Activated naive CD8-positive, alpha-beta T cell treated with anti-CD3 and anti-CD28 coated beads, Interleukin-2, amount 10 ng/mL, durations not matched to agents 7 days and 5 days (primary cell): ENCODE results near the gene WWTR1. TPM values are rescaled to one million over a fixed set of nuclear protein-coding genes. Genes with fewer than 3 reads are reported as not detected.

Source experiments
- ATAC-seq: fragments of 150-1000 bp; cut with Tn5 transposase; one replicate; pipeline ENCODE4 v1.10.0; 2021; ENCODE audit warnings: low read depth, moderate library complexity
- POLR2A ChIA-PET: fragments of 350-600 bp; sonication (Branson Sonifier 250); formaldehyde crosslinking; loops from one replicate; lab custom pipeline; 2021; ENCODE audit warnings: antibody characterized with exemption; lab: Charles Lee
- DNase-seq: peaks from one replicate; pipeline ENCODE4 v3.0.0; 2021
- H3K27ac Mint-ChIP-seq: one replicate; pipeline ENCODE4 v1.8.0; 2022; ENCODE audit warnings: mild to moderate bottlenecking, mixed read lengths
- H3K27me3 Mint-ChIP-seq: one replicate; pipeline ENCODE4 v1.8.0; 2022; ENCODE audit warnings: mild to moderate bottlenecking, moderate library complexity, mixed read lengths
- H3K36me3 Mint-ChIP-seq: one replicate; pipeline ENCODE4 v1.8.0; 2021; ENCODE audit warnings: mild to moderate bottlenecking, mixed read lengths
- H3K4me1 Mint-ChIP-seq: one replicate; pipeline ENCODE4 v1.8.0; 2021; ENCODE audit warnings: mixed read lengths
- H3K4me3 Mint-ChIP-seq: one replicate; pipeline ENCODE4 v1.8.0; 2022; ENCODE audit warnings: mild to moderate bottlenecking, moderate library complexity, mixed read lengths
- H3K9me3 Mint-ChIP-seq: one replicate; pipeline ENCODE4 v1.8.0; 2021; ENCODE audit warnings: mixed read lengths
- total RNA-seq, 2 experiments: library from RNA; stranded (reverse); gene quantifications; one replicate each; pipeline ENCODE4 v1.2.3, GENCODE V29; 2021

Gene WWTR1
- total RNA-seq, 2 experiments from 2014 or later: 0.55 to 0.79 TPM

- Mint-ChIP-seq H3K4me3 (no peak overlapping the region), H3K36me3 (no peaks in the 10 kb centered on the region), H3K27ac (no peak overlapping the region), H3K9me3 (no peaks in the 10 kb centered on the region), H3K27me3 (peaks cover 22% of the 10 kb centered on the region), H3K4me1 (peaks cover 8% of the 10 kb centered on the region)
- POLR2A ChIA-PET: no interaction called here
- no peak for DNase-seq
- no peak for ATAC-seq
Measured at GRCh38 chr3:149472030-149472797, 185.6 kb downstream of the WWTR1 start.

GRCh38 chr3:149470381-149470780 lies 187.4 kb downstream of the WWTR1 start:
- POLR2A ChIA-PET: interaction anchor here (0.6 kb wide), 1 partner anchor 42 kb away, joined by 4 read pairs; no protein-coding TSS in a partner anchor
- Mint-ChIP-seq H3K4me1 (peaks cover 8% of the 10 kb centered on the region), H3K9me3 (no peaks in the 10 kb centered on the region), H3K27ac (no peak overlapping the region), H3K27me3 (peaks cover 22% of the 10 kb centered on the region), H3K36me3 (no peaks in the 10 kb centered on the region), H3K4me3 (no peak overlapping the region)
- no peak for DNase-seq
- ATAC-seq: no peak

- Mint-ChIP-seq H3K9me3 (no peaks in the 10 kb centered on the region), H3K36me3 (no peaks in the 10 kb centered on the region)
Measured at GRCh38 chr3:149468504-149469212, 189.2 kb downstream of the WWTR1 start.

More at GRCh38 chr3:149468504-149469212, 189.2 kb downstream of the WWTR1 start:
- ATAC-seq (no peak), DNase-seq (no peak)
- H3K27me3 Mint-ChIP-seq: peaks cover 18% of the 10 kb centered on the region
- no peak overlapping the region for H3K27ac Mint-ChIP-seq
- H3K4me3 Mint-ChIP-seq: no peak overlapping the region
- peaks cover 8% of the 10 kb centered on the region for H3K4me1 Mint-ChIP-seq
- POLR2A ChIA-PET: no interaction called here

Other genes with a start within 250 kb of the WWTR1 start
- not detected for gene TM4SF4, start 183.3 kb downstream of the WWTR1 start, total RNA-seq
- gene COMMD2, start 94.5 kb upstream of the WWTR1 start, total RNA-seq: 10 to 100 TPM; 32.8 to 38.3 TPM
- not detected for gene ANKUB1, start 134.5 kb upstream of the WWTR1 start, total RNA-seq
- gene RNF13, start 155.2 kb upstream of the WWTR1 start, total RNA-seq: 10 to 100 TPM; 40.0 to 45.0 TPM